ENCODE measurements around the gene PRR19.

Gene PRR19

DNA sequence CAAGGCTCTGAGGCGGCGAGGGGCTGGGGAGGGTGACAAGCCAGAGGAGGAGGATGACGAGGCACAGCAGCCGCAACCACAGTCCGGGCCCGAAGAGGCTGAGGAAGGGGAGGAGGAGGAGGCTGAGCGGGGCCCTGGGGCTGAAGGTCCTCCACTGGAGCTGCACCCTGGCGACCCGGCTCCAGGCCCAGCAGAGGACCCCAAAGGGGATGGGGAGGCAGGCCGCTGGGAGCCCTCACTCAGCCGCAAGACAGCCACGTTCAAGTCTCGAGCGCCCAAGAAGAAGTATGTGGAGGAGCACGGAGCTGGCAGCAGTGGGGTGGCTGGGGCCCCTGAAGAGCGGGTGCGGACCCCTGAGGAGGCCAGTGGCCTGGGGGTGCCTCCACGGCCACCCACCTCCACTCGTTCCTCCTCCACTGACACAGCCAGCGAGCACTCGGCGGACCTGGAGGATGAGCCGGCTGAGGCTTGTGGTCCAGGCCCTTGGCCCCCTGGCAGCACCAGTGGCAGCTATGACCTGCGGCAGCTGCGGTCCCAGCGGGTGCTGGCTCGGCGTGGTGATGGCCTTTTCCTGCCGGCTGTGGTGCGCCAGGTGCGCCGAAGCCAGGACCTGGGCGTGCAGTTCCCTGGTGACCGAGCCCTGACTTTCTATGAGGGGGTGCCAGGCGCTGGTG, 29.9 kb upstream of the PRR19 start:
- DNase-seq: no peak

DNA sequence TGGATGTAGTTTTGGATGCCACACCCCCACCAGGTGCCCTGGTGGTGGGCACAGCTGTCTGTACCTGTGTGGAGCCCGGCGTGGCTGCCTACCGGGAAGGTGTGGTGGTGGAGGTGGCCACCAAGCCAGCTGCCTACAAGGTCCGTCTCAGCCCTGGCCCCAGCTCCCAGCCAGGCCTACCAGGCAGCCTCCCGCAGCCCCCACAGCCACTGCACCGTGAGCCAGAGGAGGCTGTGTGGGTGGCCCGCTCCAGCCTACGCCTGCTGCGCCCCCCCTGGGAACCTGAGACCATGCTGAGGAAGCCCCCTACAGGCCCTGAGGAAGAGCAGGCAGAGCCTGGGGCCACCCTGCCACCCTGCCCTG, 29.4 kb upstream of the PRR19 start:
- no peak for DNase-seq

DNA sequence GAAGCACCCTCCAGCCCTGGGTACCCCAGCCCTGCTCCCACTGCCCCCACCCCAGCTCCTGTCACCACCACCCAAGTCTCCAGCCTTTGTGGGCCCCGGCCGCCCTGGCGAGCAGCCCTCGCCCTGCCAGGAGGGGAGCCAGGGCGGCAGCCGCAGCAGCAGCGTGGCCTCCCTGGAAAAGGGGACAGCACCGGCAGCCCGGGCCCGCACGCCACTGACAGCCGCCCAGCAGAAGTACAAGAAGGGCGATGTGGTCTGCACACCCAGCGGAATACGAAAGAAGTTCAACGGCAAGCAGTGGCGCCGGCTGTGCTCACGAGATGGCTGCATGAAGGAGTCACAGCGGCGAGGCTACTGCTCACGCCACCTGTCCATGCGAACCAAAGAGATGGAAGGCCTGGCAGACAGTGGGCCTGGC, 28.9 kb upstream of the PRR19 start:
- DNase-seq: no peak

DNA sequence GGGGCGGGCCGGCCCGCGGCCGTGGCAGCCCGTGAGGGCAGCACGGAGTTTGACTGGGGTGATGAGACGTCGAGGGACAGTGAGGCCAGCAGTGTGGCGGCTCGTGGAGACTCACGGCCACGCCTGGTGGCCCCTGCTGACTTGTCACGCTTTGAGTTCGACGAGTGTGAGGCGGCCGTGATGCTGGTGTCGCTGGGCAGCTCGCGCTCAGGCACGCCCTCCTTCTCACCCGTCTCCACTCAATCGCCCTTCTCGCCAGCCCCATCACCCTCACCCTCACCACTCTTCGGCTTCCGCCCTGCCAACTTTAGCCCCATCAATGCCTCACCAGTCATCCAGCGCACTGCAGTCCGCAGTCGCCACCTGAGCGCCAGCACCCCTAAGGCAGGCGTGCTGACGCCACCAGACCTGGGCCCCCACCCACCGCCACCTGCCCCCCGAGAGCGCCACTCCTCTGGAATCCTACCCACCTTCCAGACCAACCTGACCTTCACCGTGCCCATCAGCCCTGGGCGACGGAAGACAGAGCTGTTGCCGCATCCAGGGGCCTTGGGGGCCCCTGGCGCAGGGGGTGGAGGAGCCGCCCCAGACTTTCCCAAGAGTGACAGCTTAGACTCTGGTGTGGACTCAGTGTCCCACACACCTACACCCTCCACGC, 28.4 kb upstream of the PRR19 start:
- no peak for DNase-seq

DNA sequence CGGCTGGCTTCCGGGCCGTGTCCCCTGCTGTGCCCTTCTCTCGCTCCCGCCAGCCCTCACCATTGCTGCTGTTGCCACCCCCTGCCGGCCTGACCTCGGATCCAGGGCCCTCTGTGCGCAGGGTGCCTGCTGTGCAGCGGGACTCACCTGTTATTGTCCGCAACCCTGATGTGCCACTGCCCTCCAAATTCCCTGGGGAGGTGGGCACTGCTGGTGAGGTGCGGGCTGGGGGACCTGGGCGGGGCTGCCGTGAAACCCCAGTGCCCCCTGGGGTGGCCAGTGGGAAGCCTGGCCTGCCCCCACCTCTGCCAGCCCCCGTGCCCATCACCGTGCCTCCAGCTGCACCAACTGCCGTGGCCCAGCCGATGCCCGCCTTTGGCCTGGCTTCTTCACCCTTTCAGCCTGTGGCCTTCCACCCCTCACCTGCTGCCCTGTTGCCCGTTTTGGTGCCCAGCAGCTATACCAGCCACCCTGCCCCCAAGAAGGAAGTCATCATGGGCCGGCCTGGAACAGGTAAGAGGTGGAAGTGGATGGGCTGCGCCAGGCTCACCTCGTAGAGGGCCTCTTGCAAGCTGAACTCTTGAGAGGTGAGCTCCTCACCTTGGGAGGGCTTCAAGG, 27.8 kb upstream of the PRR19 start:
- no peak for DNase-seq

DNA sequence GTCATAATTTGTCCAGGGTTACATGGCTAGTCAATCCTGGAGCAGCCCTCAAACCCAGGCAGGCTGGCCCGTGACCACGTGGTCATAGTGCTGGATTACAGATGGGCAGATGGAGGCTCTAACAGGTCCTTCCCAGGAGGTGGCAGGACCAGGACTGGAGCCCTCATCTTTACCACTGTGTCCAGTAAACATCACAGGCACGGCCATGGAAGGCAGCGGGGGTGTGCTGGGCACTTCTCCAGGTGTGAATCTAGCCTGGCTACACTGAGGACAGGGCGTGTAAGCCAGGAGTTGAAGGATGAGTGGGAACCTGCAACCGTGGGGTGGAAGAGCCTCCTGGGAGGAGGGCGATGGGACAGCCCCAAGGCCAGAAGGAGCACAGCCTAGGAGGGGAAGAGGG, 26.8 kb upstream of the PRR19 start:
- DNase-seq: no peak

DNA sequence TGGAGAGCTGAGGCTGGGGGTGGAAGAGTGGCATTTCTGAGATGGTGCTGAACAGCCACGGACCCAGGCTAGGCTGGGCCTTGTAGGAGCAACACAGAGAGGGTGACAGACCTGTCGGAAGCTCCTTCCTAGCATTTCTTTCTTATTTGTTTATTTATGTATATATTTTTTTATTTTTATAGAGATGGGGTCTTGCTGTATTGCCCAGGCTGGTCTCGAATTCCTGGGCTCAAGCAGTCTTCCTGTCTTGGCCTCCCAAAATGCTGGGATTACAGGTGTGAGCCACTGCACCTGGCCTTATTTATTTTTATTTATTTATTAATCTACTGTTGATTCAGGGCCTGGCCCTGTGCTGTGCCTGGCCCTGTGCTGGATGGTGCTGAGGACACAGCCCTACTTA, 26.4 kb upstream of the PRR19 start:
- no peak for DNase-seq

DNA sequence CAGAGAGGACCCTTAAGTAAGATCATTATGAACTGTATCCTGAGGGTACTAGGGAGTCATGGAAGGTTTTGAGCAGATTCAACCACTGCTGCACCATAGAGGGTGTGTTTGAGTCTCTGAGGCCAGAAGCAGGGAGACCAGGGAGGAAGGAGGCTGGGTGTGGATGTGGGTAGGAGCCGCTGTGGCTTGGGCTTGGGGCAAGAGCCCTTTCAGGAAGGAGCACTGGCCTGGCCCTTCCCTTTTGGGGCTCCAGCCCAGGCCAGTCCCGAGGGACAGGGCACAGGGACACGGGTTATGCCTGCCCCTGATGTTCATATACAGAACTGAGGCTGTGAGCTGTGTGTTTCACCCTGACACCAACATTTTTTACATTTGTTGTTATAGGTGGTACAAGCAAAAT, 25.6 kb upstream of the PRR19 start:
- peak; percentile 59 to 62 for DNase-seq

DNA sequence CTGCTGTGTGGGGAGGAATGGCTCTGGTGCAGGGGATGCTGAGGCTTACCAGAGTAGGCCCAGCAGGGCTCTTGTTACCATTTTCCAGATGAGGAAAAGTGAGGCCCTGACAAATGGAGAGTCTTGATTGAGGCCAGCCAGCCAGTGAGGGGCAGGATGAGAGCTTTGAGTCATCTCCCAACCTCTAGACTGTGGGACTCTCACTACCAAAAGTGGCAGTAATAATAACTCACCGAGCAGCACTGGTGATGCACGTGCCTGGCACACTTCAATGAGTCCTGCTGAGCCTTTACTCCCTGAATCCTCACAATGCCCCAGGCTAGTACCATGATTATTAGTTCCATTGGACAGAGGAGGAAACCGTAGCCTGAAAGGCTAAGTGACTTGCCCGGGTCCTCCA, 25.1 kb upstream of the PRR19 start:
- no peak for DNase-seq

DNA sequence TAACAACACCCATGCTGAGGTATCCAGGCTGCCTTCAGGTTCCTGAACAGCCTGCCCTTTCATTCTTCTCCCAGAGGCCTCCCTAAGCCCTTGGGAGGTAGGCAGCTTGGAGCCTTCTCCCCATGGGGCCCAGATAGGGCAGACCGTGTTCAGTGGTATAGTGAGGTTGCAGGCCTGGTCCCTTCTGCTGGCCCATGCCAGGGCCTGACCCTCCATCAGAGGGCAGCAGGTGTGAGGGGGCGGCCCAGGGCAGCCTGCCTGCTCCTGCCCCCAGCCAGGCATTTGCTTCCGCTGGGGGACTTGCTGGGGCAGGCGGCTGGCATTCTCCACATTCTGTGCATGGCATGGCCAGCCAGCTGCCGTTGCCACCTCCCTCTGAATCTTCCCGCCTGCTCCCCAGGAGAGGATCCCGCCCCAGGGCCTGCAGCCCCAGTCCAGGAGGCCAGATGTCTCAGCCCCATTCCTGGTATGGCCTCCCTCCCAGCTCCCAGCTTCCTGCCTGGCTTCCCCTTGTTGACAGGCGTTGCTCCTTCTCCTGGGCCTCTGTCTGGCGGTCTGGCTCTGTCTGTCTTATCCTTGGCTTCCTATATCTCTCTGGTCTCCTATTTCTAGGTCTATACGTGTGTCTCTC, 24.0 kb upstream of the PRR19 start:
- no peak for DNase-seq

DNA sequence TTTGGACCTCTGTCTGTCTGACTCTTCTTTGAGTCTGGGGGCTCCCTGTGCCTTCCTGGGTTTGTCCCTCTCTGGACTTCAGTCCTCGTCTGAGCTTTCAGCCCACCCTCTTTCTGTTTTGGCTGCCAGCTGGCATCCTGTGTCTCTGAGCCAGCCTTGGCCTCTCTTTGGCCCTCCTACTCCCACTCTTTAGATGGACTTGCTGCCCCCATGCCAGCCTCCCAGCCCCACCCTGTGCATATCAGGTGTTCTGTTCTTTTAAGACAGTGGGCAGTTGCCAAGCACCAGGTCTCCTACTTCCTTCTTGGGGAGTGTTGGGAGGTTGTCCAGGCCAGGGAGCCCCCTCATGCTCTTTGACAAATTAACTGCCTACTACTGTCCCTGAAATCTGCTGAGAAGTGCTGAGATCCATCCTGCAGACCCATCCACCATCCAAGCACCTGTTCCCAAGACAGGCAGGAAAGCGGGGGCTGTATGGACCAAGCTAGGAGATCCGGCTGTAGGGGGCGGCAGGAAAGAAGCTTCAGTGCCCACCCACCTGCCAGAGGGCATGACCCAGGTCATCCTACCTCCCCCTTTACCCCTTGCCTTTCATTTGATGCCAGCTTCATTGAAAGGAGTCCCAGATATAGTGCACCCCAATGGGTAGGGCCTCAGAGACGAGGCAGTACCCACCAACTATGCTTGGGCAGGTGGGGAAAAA, 23.3 kb upstream of the PRR19 start:
- DNase-seq: no peak

DNA sequence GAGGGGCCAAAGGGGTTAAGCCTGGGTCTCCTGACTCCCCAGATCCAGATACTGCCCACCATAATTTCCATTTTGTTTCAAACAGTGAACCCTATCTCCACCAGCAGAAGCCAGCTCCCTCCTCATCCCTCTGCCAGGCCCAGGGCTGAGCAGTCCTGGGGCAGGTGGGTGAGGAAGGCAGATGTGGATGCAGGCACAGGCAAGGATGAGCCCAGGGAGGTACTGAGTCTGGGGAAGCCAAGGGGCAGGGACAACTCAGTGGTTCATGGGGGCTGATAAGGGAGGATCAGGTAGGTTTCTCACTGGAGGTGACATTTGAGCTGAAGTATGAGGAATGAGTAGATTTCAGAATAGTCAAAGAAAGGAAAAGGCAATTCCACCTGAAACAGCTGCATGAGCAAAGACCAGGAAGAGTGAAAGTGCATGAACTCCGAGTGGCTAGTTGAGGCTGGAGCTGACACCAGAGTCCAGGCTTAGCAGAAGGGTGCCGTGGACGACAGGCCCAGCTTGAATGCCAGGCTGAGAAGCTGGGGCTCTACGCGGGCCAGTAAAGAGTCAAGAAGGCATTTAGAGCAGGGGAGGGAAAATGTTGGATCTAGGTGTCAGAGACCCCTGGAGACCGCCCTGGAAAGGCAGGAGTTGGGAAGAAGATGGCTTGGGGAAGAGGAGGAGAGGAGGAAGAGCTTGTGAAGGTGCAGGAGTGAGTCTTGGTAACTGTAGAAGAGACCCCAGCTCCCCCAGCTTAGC, 22.6 kb upstream of the PRR19 start:
- DNase-seq: no peak

DNA sequence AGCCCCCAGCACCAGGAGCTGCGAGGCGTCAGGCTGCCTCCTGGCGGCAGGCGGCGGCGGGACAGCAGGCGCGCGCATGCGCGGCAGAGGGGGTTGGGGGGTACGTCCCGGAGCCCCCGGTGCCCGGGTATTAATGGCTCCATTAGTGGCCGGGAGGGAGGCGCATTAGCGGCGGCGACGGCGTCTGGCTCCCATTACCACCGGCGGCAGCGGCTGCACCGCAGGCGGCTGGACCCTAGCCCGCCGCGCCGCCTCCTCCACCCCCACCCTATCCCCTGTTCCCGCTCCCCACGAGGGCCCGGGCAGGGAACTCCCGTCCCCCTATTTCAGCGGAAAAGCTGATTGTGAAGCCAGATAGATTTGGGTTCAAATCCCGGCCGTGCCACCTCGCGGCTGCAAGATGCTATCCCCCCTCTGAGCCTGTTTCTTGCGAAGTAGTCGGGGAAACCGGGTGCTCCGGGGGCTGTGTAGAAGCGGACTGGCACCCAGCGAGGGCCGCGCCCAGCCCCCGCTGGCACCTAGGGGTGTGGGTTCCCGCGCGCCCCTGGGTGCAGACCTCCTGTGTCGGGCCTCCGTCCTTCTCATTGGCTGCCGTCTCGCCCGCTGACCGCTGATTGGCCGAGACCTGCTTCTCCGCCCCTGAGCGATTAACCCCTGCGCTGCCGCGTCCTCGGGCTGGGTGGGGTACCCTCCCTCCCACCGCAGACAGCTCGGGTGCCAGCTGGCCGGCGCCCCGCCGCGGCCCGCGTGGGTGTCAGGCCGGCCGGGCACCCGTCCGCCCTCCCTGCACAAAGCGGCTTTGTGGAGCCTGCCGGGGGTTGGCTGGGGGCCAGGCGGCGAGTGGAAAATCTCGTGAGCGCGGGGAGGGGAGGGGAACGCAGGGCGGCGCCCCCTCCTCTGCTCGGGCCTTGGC, 21.8 kb upstream of the PRR19 start:
- peak; percentile 62 to 70 for DNase-seq

DNA sequence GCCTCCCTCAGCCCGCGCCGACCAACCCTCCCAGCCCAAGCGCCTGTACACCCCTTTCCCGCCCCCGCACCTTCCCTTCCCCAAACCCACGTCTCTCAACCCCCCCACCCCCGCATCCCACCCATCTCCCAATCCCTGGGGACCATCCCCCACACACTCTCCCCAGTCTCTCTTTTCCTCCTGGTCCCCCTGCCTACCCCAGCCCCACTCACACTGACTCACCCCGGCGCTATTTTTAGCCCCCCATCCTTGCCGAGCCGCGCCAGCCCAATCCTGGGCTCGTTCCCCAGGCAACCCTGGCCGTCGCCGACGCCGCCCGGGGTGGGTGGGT, 21.2 kb upstream of the PRR19 start:
- DNase-seq: no peak

DNA sequence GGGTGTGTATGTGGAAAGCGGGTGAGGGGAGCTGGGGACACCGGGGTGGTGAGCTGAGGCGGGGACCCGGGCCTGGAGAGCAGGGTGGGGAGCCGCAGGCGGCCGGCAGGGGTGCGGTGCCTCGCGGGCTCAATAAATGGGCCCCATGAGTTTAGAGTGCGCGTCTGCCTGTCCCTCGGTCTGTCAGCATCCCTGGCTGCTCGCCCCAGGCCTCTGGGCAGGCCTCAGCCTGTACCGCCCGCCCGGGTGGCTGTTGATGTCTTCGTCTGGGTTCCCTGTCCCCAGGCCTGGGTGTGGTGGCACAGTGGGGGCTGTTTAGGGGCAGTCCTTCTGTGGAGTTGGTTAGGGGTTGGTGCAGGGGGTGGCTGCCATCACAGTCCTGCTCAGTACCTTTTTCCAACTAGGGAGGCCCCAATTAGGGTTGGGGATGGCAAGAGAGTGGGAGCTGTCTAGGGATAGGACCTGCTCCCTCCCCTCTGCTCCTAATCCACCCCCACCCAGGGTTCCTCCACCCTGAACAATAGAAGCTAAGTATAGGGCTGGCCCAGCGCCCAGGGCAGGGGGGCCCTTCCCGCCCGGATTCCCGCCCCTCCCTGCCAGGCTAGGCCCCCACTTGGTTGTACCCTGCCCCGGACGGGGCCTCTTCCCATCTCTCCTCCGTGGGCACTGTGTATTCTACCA, 20.6 kb upstream of the PRR19 start:
- DNase-seq: no peak

DNA sequence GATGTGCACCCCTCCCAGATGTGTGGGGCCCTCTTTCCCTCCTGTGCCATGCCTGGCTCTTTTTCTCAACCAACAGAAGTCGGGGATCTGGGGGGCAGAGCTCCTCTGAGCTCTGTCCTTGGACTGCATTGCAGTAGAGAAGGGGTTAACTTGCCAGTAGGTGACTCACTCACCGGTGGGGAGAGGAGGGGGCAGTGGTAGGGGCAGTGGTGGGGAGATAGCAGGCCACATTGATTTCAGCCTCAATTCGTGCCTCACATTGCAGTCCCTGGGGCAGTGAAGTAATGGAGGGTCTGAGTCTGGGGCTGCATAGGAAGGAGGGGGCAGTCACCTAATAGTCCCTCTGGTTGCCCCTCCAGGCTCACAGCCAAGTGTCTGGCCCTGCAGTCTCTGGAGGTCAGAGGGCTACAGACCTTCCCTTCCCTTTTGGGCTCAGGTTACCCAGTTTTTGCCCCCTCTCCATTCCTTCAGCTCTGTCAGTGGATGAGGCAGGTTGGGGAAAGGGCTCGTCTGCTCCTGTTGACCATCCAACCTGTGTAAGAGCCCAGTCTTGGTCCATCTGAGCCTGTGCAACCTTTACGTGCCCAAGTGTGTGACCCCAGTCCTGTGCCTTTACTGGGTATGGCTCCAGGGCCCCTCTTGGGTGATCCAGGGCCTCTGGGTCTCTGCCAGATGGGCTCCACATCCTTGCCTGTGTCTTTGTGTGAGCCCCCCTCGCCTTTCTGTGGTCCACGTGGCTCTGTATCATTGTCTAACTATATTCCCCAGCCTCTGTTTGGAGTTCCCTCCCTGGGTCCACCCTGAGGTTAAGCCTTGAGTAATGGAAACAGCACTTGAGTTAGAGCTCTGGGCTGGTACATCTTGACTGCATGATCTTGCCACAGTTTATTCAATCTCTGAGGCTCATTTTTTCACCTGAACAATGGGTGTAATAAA, 19.8 kb upstream of the PRR19 start:
- peak in 1 of 2 donors; percentile 6 for DNase-seq

DNA sequence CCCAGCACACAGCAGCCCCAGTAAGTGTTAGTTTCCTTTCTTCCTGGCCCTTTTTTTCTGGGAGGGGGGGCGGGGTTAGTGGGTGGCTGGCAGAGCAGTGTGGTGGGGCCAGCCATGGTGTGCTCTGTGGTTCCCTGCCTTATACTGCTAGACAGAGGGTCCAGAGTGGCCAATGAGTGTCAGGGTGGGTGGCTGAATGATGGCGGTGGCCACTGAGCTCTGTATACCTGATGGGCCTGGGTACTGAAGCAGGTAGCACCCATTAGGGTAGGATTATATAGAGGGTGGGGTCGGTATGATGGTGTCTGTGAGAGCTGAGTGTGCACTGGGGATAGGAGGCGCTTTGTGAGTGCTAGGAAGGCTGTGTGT, 19.1 kb upstream of the PRR19 start:
- DNase-seq: no peak

DNA sequence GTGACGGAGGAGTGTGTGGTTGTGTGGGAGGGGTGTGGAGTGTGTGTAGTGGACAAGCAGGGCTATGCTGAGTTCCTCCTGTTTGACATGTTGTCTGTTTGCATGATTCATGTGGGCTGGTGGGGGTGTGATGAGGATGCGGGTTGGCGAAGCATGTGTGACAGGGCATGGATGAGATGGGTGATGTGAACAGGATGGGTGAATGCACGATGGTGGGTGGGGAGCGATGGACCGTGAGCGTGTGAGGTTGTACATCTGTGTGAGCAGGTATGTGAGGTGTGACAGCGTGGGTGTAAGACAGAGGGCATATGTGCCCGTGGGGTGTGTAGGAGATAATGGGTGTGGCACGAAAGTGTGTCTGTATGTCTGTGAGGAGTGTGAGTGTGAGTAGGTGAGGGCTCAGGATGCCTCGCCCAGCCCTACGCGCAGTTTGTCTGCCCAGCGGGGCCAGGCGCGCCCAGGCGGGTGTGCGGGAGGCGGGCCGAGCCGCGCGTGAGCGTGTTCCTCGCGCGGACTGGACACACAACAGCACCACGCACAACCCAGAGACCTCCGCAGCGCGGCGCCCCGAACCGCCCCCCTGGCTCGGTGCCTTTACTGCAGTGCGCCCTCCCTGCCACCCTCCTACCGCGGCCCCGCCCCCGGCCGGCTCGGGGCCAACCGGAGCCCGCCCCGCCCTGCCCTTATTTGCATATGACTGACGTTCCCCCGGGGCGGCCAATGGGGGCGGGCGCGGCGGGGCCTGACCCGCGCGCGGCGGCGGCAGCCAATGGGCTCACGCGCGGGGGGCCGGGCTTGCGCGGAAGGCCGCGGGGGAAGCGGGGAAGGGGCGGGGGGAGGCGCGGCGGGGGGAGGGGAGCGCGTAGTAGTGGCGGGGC, 18.5 kb upstream of the PRR19 start:
- DNase-seq: peak; percentile 92 to 96

DNA sequence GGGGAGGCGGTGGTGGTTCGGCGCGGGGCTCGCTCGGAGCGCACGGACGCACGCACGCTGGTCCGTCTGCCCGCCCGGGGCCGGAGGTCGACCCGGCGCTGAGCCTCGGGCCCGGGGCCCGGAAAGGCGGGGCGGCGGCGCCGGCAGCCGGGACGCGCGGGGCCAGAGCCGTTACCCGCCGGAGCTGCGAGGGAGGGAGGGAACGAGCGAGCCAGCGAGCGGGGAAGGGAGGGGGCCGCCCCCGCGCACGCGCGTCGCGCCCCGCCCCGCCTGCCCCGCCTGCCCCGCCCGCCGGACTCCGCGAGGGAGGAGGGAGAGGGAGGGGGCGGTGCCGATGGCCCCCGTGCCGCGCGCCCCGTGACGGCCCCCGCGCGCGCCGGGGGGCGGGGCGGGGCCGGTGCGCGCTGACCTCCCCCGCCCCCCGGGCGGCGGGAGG, 17.8 kb upstream of the PRR19 start:
- peak; percentile 68 to 82 for DNase-seq
